GM19397 (cell line): ENCODE measurements around the gene CILP.
"Not testable (repeated sequence)": the region's sequence is repeated elsewhere in the genome, so short reads cannot be mapped to it uniquely, and the experiment has no call there.

ENCODE experiments used
- ATAC-seq: cut with Tn5 transposase; IDR thresholded peaks from one replicate; pipeline ENCODE4 v1.9.1; 2021; ENCODE audit warnings: mild to moderate bottlenecking, moderate library complexity; ENCODE audit not compliant: unreplicated experiment

CILP gene

GRCh38 chr15:65197337-65197645 lies 14.0 kb downstream of the CILP start:
- no peak for ATAC-seq

GRCh38 chr15:65196637-65197336 lies 14.5 kb downstream of the CILP start:
- ATAC-seq: no peak

GRCh38 chr15:65195548-65195923 lies 15.7 kb downstream of the CILP start:
- ATAC-seq: no peak

GRCh38 chr15:65194826-65195547 lies 16.3 kb downstream of the CILP start:
- no peak for ATAC-seq

GRCh38 chr15:65192016-65192415 lies 19.3 kb downstream of the CILP start:
- ATAC-seq: no peak

GRCh38 chr15:65189102-65189740 lies 22.1 kb downstream of the CILP start:
- ATAC-seq: no peak

- not testable (repeated sequence) for ATAC-seq
Measured at GRCh38 chr15:65188472-65188871, 22.8 kb downstream of the CILP start.

GRCh38 chr15:65184868-65185717 lies 26.2 kb downstream of the CILP start, which contains the start of gene CLPX:
TSS of gene CLPX (minus strand) at chr15:65185342. CDS start at chr15:65185153, 189 bp downstream.
- ATAC-seq: peak; percentile 82

GRCh38 chr15:65184305-65184867 lies 26.9 kb downstream of the CILP start:
- peak; percentile 34 for ATAC-seq

GRCh38 chr15:65183865-65184159 lies 27.5 kb downstream of the CILP start:
- no peak for ATAC-seq

GRCh38 chr15:65182538-65182937 lies 28.7 kb downstream of the CILP start:
- no peak for ATAC-seq

GRCh38 chr15:65181582-65182353 lies 29.5 kb downstream of the CILP start:
- ATAC-seq: not testable (repeated sequence)

- no peak for ATAC-seq
Measured at GRCh38 chr15:65180167-65180566, 31.1 kb downstream of the CILP start.

GRCh38 chr15:65177901-65178300 lies 33.4 kb downstream of the CILP start:
- no peak for ATAC-seq

GRCh38 chr15:65176056-65176455 lies 35.2 kb downstream of the CILP start:
- no peak for ATAC-seq

GRCh38 chr15:65175511-65175910 lies 35.8 kb downstream of the CILP start:
- ATAC-seq: no peak

- ATAC-seq: no peak
Measured at GRCh38 chr15:65174509-65174908, 36.8 kb downstream of the CILP start.

- no peak for ATAC-seq
Measured at GRCh38 chr15:65172531-65172930, 38.7 kb downstream of the CILP start.

- ATAC-seq: no peak
Measured at GRCh38 chr15:65171428-65171827, 39.8 kb downstream of the CILP start.

GRCh38 chr15:65165875-65166274 lies 45.4 kb downstream of the CILP start:
- ATAC-seq: no peak
